GM19467 (cell line): Measurements from ENCODE around the gene FREM2.

Source experiments
- ATAC-seq: cut with Tn5 transposase; IDR thresholded peaks from one replicate; pipeline ENCODE4 v1.9.1; 2021; ENCODE audit warnings: mild to moderate bottlenecking, moderate library complexity; ENCODE audit not compliant: unreplicated experiment

The FREM2 gene

DNA sequence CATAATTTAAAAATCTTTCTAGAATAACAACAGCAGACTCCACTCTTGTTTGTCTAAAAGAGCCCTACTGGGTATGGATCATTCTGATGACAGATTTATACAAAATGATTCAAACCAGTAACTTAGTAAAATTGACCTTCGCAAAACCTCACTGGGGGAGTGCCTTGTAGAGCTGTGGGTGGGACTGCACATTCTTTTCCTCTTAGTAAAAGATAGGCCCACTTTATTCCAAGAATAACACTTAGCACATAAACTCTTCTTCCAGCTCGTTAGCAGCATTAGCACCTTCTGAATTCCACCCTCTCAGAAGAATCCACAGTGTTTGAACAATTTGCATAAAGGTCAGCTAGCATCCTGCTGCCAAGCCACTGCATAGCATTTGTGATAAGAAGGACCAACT lies 196.9 kb downstream of the FREM2 start:
- no peak for ATAC-seq

DNA sequence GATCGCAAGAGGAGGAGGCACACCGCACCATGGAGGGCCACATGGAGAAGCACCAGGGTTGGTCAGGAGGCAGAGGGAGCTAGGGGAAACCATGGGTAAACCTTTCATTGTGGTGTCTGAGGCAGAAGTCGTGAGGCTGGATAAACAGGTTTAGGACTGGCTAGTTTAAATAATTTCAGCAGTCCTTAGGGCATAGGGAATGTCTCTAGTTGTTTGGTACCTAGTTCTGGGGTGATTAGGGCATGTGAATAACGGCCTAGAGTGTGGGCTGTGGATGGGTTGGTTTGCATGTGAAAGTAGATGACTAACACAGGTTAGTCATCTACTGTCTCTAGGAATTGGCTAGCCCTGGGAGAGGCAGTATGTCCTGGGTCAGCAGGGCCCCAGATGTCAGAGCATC lies 201.4 kb downstream of the FREM2 start:
- ATAC-seq = no peak

DNA sequence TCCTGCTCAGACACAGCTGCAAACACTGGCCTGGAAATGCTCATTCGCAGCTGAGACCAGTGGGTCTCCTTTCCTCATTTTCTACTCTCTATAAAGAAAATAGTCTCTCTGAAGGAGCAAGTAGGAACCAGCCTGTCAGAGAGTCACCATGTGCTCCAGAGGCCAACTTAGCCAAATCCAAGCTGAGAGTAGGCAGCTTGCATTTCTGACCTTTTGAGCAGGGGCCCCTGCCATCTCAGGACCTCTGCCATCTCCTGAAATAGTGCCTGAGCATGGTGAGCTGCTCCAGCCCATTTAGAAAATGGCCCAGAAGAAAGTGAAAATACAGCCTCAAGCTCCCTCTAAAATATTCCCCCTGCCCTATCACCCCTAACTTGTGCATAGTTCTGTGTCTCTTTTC lies 208.2 kb downstream of the FREM2 start:
- ATAC-seq = no peak

DNA sequence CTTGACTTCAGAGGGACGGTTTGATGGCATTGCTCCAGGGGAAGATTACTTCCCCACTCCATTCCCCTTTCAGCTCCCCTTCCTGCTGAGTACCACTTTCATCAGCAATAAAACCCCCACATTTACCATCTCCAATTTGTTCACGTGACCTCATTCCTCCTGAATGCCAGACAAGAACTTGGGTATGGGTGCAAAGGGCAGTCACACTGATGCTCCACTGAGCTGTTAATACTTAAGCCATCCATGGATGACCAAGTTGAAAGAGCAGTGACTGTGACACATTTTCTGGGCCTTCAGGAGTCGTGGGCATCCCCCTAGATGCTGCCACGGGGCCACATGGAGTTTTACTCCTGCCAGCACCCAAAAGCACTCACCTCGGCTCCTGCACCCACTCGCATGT lies 210.6 kb downstream of the FREM2 start:
- ATAC-seq = no peak

DNA sequence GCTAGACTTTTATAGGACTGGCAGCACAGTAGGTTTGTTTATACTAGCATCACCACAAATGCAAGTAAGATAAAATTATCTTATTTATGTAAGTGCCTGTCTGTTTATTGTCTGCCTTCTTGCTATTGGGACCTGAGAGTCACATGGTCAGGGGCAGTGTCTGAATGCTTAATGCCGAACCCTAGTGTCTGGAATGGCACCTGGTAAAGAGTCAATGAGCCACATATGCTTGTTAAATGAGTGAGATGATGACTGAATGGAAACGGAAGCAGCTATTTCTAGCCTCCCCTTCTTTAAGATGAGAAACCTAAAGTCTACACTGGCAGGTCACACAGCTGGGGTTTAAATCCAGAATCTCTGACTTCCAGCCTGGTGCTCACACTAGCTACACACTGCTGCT lies 211.6 kb downstream of the FREM2 start:
- ATAC-seq = no peak

DNA sequence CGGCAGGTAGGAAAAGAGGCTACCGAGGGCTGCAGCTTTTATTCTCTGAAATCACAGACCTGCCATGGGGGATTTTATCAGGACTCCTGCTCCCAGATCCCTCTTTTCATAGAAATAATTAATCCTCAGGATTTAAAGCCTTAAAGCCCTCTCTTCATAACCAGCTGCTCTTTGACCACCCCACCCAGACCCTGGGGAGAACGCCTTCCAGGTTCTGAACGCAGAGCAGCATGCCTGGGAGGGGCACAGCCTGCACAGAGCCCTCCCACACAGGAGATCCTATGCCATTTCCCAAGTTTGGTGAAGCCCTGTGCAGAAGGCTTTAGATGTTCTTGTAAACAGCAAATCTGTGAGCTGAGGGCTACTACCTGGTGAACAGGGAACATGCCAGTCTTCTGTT lies 212.7 kb downstream of the FREM2 start:
- ATAC-seq = no peak

DNA sequence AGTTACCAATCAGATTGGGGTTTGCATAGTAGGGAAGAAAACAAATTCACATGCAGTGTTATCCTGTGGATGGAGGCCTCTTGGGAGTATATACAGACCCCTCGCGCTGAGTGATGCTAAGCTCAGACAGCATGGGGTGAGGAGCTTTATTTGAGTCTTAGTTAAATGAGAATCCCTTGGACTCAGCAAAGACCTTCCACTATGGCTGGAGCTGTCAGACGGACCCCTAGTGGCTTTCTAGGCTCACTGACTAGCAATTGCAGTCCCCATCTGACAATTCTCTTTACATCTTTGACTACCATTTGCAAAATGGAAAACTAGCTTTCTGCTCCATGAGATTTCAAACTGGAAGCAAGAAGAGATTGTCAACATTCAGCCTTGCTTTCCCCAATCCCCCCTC lies 213.3 kb downstream of the FREM2 start:
- ATAC-seq = no peak

DNA sequence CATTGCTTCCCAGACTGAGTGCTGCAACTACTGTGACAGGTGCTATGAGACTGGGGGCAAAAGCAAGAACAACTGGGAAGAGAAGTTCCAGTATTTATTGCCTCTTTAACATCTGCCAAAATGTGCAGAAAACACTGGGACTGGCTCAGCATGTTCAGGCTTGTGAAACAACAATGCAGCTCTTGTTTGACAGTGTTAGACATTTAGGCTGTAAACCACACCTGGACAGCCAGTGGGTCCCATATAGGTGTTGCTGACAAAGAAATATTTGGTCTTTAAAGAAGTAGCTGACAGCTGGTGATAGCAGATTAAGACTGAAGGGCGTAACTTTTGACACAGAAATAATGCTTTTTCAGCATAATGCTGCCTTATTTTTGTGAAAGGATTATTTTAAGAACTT lies 215.7 kb downstream of the FREM2 start:
- no peak for ATAC-seq

DNA sequence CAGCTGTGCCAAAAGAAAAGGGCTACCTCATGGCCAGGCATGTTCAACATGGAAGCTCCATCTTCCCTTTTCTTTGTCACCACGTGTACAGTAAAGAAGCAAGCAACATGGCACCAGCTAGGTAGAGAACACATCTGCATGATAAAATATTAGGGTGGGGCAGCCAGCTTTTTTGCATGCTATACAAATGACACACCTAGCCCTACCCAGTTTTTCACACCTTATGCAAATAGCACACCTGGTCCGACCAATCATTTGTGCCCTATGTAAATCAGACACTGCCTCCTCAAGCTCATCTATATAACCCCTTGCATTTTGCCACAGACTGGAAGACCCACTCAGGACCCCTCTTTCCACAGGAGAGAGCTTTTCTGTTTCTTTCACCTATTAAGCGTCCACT lies 218.2 kb downstream of the FREM2 start:
- no peak for ATAC-seq

DNA sequence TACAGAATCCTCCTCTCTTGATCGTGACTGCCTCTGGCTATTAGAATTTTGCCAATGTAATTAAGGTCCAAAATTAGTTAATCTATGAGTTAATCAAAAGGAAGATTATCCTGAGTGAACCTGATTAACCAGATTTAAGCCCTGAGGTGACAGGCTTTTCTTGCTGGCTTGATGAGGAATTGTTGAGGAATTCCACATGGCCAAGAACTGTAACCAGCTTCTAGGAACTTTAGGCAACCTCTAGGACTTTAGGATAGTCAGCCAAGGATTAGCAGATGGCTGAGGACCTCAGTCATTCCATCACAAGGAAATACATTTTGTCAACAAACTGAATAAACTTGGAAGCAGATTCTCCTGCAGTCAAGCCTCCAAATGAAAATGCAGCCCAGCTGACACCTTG lies 219.0 kb downstream of the FREM2 start:
- no peak for ATAC-seq

DNA sequence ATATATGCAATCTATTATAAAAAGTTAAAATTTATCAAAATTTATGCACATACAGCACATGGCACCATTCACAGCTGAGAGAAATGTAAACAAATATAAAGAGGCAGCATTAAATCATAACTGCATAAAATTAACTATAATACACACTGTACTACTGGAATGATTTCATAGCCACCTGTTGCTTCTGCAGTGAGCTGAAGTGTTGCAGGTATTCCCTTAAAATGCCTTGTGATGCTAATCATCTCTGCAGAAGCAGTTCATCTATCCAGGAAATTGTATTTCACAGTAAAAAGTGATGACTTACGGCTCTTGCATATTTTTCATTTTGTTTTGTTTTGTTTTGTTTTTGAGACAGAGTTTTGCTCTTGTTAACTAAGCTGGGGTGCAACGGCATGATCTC lies 221.7 kb downstream of the FREM2 start:
- ATAC-seq = no peak

DNA sequence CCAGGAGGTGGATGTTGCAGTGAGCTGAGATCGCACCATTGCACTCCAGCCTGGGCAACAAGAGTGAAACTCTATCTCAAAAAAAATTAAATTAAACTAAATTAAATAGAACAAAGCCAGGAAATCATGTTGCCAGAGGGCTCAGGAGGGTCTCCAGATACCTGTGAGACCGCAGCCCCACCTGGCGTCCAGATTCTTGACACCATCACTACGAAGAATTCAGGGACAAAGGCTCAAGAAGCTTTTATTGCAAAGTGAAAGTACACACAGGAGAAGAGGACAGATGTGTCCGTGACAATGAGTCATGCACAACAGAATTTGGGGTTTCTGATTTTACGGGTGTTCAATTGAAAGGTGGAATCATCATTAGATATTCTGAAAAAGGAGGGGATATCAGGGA lies 227.2 kb downstream of the FREM2 start:
- ATAC-seq = no peak

DNA sequence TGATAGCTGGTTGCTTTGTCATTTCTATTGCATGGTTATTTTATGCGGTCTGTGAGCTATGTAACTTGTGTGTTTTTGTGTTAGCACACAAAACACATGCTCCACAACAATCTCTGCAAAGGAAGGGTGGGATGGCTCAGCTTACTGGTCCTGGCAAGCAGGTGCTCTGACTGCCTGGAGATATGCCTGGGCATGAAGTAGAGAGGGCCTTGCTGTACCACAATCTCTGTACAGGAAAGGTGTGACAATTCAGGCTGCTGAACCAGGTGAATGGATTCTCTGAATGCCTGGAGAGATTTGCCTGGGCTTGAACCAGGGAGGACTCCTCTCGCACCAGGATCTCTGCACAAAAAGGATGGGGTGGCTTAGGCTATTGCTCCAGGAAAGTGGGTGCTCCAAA lies 234.2 kb downstream of the FREM2 start:
- ATAC-seq = no peak

DNA sequence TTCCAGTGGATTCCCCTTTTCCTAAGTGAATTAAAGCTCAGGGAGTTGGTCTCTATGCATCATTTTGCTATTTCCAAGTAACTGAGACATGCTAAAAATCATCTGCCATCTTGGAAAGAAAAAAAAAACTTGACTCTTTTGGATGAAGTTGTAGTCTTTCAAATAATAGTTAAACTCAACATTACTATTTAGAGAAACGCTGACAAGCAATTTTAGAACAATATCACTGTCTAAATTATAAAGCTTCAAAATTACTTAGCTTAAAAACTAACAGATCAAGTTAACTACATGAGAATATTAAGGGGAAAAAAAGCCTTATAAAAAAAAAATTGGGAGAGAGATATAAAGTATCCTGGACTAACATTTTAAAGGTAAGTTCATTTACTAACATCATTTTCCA lies 235.3 kb downstream of the FREM2 start:
- ATAC-seq = no peak

DNA sequence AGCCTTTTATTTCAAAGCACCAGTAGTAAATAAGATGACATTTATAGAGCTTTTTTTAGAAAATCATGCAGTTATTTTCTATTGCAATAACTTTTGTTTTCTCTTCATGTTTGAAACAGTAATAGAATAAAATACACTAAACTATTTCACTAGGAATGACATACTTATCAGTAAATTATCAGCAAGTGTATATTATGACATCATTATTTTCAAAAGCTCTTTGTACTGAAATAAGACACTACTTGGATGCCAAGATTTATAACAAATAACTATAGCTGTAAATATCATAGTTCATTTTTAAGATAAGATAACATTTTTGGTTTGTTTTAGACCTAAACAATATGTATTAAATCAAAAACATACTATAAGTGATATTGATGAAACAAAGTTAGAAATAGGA lies 246.9 kb downstream of the FREM2 start:
- no peak for ATAC-seq
